HAP-1 (cell line): ENCODE data around the gene ALKBH8.

Experiments
- DNase-seq, 2 experiments: peaks; one replicate each; pipeline ENCODE4 v3.0.0-alpha.2; 2016 to 2020; ENCODE audit warnings: low spot score in 2 of 2
- H3K27me3 ChIP-seq: fragments of 250-450 bp; sonication (Bioruptor Pico); 2 replicates; pipeline ENCODE4 v1.5.1; 2020; ENCODE audit warnings: low read depth, mild to moderate bottlenecking, moderate library complexity
- H3K36me3 ChIP-seq: fragments of 250-450 bp; sonication (Bioruptor Pico); replicated peaks from 2 replicates; pipeline ENCODE4 v1.5.1; 2020; ENCODE audit warnings: mild to moderate bottlenecking
- H3K4me1 ChIP-seq: fragments of 250-450 bp; sonication (Bioruptor Pico); 2 replicates; pipeline ENCODE4 v1.5.1; 2020; ENCODE audit warnings: mild to moderate bottlenecking
- H3K4me3 ChIP-seq: fragments of 250-450 bp; sonication (Bioruptor Pico); 2 replicates; pipeline ENCODE4 v1.5.1; 2020; ENCODE audit warnings: mild to moderate bottlenecking, moderate library complexity
- H3K9me3 ChIP-seq: fragments of 250-450 bp; sonication (Bioruptor Pico); 2 replicates; pipeline ENCODE4 v1.5.1; 2020; ENCODE audit warnings: mild to moderate bottlenecking, moderate library complexity
- in situ Hi-C: fragments of 300-500 bp; cut with MboI; formaldehyde crosslinking; loops from 3 replicates; pipeline ENCODE4 v1.14.3; 2020; ENCODE audit warnings: low sequenced_read_pairs, inconsistent platforms, mixed read lengths

ALKBH8 gene

GRCh38 chr11:107565219-107565937 is at the start of gene ALKBH8:
TSS of gene ALKBH8 (minus strand) at chr11:107565735. CDS start at chr11:107560893, 4,842 bp downstream.
- H3K4me3 ChIP-seq = peak within 1 kb of the TSS; percentile 83
- in situ Hi-C loops = no loop called here
- peaks cover 12% of the 10 kb centered on the region for H3K4me1 ChIP-seq
- H3K9me3 ChIP-seq = no peaks in the 10 kb centered on the region
- no peaks in the 10 kb centered on the region for H3K27me3 ChIP-seq
- no peaks in the 10 kb centered on the region for H3K36me3 ChIP-seq
- peak; percentile 77 to 82 for DNase-seq

GRCh38 chr11:107612445-107612844 is 46.9 kb upstream of the ALKBH8 start:
- Histone ChIP-seq H3K9me3 (no peaks in the 10 kb centered on the region), H3K4me3 (no peak overlapping the region), H3K27me3 (no peaks in the 10 kb centered on the region), H3K36me3 (no peaks in the 10 kb centered on the region), H3K4me1 (no peaks in the 10 kb centered on the region; the same call in 1 of the 2 replicates)
- no peak for DNase-seq
- in situ Hi-C loops = no loop called here

- in situ Hi-C loops = no loop called here
- no peak for DNase-seq
- Histone ChIP-seq H3K27me3 (no peaks in the 10 kb centered on the region), H3K9me3 (no peaks in the 10 kb centered on the region), H3K4me1 (peaks cover 6% of the 10 kb centered on the region), H3K36me3 (no peaks in the 10 kb centered on the region), H3K4me3 (no peak overlapping the region)
Observed at GRCh38 chr11:107609400-107610218, 44.1 kb upstream of the ALKBH8 start.

GRCh38 chr11:107608809-107609208 is 43.3 kb upstream of the ALKBH8 start:
- in situ Hi-C loops = no loop called here

DNA sequence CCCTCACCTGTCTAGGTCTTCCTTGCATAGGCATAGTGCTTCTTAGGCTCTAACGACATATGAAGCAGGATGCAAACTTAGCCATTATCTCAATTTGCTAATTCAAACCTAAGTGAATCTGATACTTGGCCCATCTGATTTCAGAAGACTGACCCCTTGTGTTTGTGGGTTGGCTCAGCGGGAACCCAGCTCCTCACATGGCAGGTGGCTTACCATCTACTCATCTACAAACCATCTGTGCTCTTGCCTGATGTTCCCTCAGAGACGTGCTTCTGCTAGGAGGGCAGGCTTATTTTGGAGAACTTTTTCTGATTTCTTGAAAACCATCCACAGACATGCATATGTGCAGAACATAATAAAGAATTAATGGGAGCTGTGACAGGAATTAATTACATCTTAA is 40.6 kb upstream of the ALKBH8 start:
- Histone ChIP-seq H3K4me1 (peaks cover 10% of the 10 kb centered on the region), H3K27me3 (no peaks in the 10 kb centered on the region), H3K36me3 (no peaks in the 10 kb centered on the region), H3K9me3 (no peaks in the 10 kb centered on the region), H3K4me3 (no peak overlapping the region)
- DNase-seq = peak in 1 of 2 experiments; percentile 18
- in situ Hi-C loops = no loop called here

More at GRCh38 chr11:107608809-107609208, 43.3 kb upstream of the ALKBH8 start:
- Histone ChIP-seq H3K36me3 (no peaks in the 10 kb centered on the region), H3K9me3 (no peaks in the 10 kb centered on the region), H3K4me3 (no peak overlapping the region), H3K27me3 (no peaks in the 10 kb centered on the region), H3K4me1 (peaks cover 6% of the 10 kb centered on the region)
- no peak for DNase-seq

- in situ Hi-C loops = no loop called here
- no peaks in the 10 kb centered on the region for H3K27me3 ChIP-seq
- no peaks in the 10 kb centered on the region for H3K36me3 ChIP-seq
- no peaks in the 10 kb centered on the region for H3K9me3 ChIP-seq
- DNase-seq = no peak
- no peak overlapping the region for H3K4me3 ChIP-seq
- H3K4me1 ChIP-seq = peaks cover 10% of the 10 kb centered on the region
Observed at GRCh38 chr11:107605061-107606006, 39.8 kb upstream of the ALKBH8 start.

- Histone ChIP-seq H3K27me3 (peaks cover 23% of the 10 kb centered on the region), H3K4me1 (peaks cover 4% of the 10 kb centered on the region; the same call in 1 of the 2 replicates), H3K4me3 (no peak overlapping the region), H3K9me3 (no peaks in the 10 kb centered on the region), H3K36me3 (no peaks in the 10 kb centered on the region)
- in situ Hi-C loops = no loop called here
- peak in 1 of 2 experiments; percentile 52 for DNase-seq
Observed at GRCh38 chr11:107598225-107599139, 32.9 kb upstream of the ALKBH8 start.

GRCh38 chr11:107594736-107595135 is 29.2 kb upstream of the ALKBH8 start:
- in situ Hi-C loops = no loop called here
- H3K36me3 ChIP-seq = no peaks in the 10 kb centered on the region
- no peak for DNase-seq
- no peak overlapping the region for H3K4me3 ChIP-seq
- H3K9me3 ChIP-seq = no peaks in the 10 kb centered on the region
- H3K4me1 ChIP-seq = peaks cover 3% of the 10 kb centered on the region; the same call in 1 of the 2 replicates
- peaks cover 45% of the 10 kb centered on the region for H3K27me3 ChIP-seq

DNA sequence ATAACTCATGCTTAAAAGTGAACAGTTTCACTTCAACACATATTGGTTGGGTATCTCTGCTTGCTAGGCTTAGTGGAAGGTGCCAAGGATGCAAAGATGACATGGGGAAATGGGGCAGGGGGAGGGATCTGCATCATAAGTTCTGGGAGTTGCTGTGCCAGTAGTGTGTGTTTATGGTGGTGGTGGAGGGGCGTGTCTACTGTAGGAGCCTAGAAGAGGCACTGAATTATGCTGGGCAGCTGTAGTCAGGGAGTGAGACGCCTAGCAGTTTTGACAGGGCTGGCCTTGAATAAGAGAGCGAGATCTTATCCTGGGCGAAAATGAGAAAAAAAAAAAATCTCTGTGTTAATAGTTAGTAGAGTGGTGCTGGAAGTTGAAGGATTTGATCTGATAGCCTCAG is 28.4 kb upstream of the ALKBH8 start:
- peak in 1 of 2 experiments; percentile 11 for DNase-seq
- no peak overlapping the region for H3K4me3 ChIP-seq
- peaks cover 3% of the 10 kb centered on the region; the same call in 1 of the 2 replicates for H3K4me1 ChIP-seq
- no peaks in the 10 kb centered on the region for H3K36me3 ChIP-seq
- H3K9me3 ChIP-seq = peaks cover 2% of the 10 kb centered on the region; the same call in 1 of the 2 replicates
- peaks cover 46% of the 10 kb centered on the region for H3K27me3 ChIP-seq
- in situ Hi-C loops = no loop called here

- Histone ChIP-seq H3K9me3 (peaks cover 3% of the 10 kb centered on the region; the same call in 1 of the 2 replicates), H3K4me3 (no peak overlapping the region), H3K4me1 (peaks cover 3% of the 10 kb centered on the region; the same call in 1 of the 2 replicates), H3K36me3 (no peaks in the 10 kb centered on the region), H3K27me3 (peaks cover 46% of the 10 kb centered on the region)
- in situ Hi-C loops = no loop called here
- DNase-seq = no peak
Observed at GRCh38 chr11:107592813-107593212, 27.3 kb upstream of the ALKBH8 start.

GRCh38 chr11:107592231-107592590 is 26.7 kb upstream of the ALKBH8 start:
- Histone ChIP-seq H3K27me3 (peaks cover 40% of the 10 kb centered on the region), H3K36me3 (no peaks in the 10 kb centered on the region), H3K4me3 (peak overlapping the region; percentile 52; the same call in 1 of the 2 replicates), H3K9me3 (peaks cover 3% of the 10 kb centered on the region; the same call in 1 of the 2 replicates), H3K4me1 (peaks cover 3% of the 10 kb centered on the region; the same call in 1 of the 2 replicates)
- in situ Hi-C loops = no loop called here
- no peak for DNase-seq
